Left renal cortex interstitium (tissue), 4 donors: ENCODE results near the gene DNAJC30. TPM values are rescaled to one million over a fixed set of nuclear protein-coding genes. Genes with fewer than 3 reads are reported as not detected.
"Not testable (repeated sequence)": the region's sequence is repeated elsewhere in the genome, so short reads cannot be mapped to it uniquely, and the experiment has no call there.

Source experiments
- DNase-seq, 4 donors: peaks; one replicate each; pipeline ENCODE4 v3.0.0-alpha.2; 2013; ENCODE audit warnings: low read depth in 4 of 4, low spot score in 2 of 4, missing footprints in 1 of 4
- polyA plus RNA-seq, 4 donors: library from polyadenylated mRNA; unstranded; fragments of 120-200 nt; gene quantifications; one replicate each; pipeline ENCODE4 v1.2.1, GENCODE V29; 2013; ENCODE audit not compliant: insufficient read length in 4 of 4

Gene DNAJC30
- polyA plus RNA-seq, 4 donors = 9.9 to 13.9 (median 12.2) TPM

GRCh38 chr7:73683788-73684693 lies 788 bp upstream of the DNAJC30 start:
- no peak for DNase-seq

- no peak for DNase-seq
Measured at GRCh38 chr7:73682745-73683055, 553 bp downstream of the DNAJC30 start.

DNA sequence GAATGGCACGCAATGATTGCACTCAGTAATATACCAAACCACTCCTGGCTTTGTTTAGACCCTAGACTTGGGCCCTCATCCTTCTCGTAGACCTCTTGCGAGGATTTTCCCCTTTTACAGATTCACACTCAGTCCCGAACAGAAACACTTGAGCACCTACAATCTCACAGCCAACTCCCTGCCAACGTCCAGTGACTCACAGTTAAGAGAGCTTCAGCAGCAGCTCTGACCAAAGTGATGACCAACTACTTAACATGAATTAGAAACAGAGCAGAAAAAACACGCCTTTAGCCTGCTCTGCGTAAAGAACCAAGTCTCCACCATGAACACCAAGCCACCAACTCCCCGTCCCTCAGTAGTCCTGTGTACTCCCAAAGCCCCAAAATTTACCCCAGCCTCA lies 2.2 kb downstream of the DNAJC30 start:
- no peak for DNase-seq

DNA sequence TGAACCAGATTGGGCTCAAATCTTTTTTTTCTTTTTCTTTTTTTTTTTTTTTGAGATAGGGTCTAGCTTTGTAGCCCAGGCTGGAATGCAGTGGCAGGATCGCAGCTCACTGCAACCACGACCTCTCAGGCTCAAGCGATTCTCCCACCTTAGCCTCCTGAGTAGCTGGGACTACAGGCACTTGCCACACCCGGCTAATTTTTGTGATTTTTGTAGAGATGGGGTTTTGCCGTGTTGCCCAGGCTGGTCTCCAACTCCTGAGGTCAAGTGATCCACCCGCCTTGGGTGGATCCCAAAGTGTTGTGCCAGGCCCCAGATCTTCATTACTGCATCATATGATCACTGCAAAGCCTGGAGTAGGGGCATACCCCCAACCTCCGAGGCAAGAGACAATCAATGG lies 2.8 kb downstream of the DNAJC30 start:
- no peak for DNase-seq

- DNase-seq = no peak
Measured at GRCh38 chr7:73679709-73680108, 3.5 kb downstream of the DNAJC30 start.

DNA sequence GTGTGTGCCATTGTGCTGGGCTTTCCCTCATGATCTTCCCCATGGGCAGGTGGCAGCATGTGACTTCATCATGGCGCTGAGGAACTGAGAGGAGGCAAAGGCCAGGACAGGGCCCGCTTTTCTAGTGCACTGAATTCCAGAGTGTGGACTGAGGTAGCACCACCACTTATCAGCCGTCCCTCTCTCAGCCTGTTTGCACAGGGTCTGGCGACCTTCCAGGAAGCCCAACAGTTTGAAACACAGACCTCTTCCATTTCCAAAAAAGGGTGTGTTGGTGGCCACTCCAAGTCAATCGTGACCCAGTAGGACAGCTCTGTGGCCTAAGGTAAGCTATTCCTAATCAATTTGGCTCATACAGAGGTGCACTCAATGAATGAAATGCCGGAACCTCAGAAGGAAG lies 4.4 kb downstream of the DNAJC30 start:
- no peak for DNase-seq

DNA sequence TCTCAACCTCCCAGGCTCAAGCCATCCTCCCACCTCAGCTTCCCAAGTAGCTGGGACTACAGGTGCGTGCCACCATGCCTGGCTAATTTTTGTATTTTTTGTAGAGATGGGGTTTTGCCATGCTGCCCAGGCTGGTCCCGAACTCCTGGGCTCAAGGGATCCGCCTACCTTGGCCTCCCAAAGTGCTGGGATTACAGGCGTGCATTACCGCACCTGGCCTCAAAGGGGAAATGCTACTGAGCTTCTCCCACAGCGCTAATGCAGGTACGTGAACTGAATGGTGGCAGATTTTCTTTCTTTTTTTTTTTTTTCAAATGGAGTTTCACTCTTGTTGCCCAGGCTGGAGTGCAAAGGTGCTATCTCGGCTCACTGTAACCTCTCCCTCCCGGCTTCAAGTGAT lies 7.2 kb downstream of the DNAJC30 start:
- DNase-seq = not testable (repeated sequence)

GRCh38 chr7:73674468-73675124 lies 8.7 kb downstream of the DNAJC30 start:
- DNase-seq = no peak

DNA sequence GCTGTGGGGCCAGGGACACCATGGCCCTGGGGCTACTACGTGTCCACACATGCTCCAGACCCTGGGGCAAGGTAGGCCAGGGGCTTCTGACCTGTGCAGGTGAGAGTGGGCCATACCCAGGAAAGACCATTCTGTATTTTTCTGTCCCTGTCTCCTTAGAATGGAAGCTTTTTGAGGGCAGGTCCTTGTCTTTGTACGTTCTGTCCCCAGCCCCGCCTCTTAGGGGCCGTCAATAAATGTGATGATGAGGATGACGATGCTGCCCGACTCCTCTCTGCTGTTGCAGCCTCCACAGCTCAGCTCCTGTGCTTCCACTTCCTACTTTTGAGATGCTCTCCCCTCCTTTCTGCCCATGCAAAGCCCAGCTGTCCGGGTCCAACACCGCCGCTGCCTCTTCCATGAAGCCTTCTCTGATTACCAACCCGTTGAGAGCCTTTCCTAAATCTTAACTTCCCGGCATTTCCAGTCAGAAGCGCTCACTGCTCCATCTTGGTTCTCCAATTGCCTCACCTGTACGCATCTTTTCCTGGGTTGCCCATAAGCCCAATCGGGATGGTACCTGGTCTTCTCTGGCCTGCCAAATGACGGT lies 11.3 kb downstream of the DNAJC30 start:
- no peak for DNase-seq

DNA sequence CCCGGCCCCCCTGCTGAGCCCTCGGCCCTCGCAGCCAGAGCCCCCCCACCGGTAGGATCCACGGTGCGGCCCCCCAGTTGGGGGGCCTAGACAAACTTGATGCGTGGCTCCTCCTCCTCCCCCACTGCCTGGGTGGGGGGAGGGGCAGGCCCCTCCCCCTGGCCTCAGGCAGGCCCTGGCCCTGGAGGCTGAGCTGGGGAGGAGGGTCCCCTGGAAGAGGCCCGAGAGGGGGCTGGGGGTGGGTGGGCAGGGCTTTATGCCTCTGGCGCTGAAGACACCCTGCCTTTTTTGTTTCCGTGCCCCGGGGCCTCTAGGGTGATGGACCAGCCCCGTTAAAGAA lies 12.0 kb downstream of the DNAJC30 start:
- no peak for DNase-seq

GRCh38 chr7:73669858-73670385 lies 13.3 kb downstream of the DNAJC30 start:
- no peak for DNase-seq

DNA sequence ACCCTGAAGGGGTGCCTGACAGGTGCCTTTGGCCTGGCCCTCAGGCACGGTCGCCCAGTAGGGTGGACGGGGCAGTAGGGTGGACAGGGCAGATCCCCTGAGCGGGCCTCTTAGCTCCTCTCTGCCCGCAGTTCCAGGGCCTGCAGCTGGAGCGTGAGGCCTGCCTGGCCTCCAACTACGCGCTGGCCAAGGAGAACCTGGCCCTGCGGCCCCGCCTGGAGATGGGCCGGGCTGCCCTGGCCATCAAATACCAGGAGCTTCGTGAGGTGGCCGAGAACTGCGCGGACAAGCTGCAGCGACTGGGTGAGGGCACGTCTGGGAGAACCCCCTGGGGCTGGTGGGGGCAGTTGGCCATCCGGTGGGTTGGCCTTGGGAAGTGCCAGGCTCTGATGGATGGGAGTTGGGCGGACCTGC lies 14.0 kb downstream of the DNAJC30 start:
- DNase-seq = no peak

DNA sequence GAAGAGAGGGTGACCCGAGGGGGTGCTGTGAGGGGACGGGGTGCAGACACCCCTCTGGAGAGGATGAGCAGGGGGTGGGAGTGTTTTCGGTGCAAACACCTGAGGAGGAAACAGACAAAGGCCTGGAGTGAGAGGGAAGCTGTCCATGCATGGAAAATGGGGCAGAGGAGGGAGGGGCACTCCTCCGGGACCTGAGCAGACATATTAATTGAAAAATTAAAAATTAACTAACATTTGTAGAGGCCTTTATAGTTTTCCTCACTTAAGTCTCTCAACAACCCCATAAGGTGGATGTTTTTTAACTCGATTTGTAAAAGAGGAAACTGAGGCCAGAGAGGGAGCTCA lies 14.4 kb downstream of the DNAJC30 start:
- DNase-seq = no peak

DNA sequence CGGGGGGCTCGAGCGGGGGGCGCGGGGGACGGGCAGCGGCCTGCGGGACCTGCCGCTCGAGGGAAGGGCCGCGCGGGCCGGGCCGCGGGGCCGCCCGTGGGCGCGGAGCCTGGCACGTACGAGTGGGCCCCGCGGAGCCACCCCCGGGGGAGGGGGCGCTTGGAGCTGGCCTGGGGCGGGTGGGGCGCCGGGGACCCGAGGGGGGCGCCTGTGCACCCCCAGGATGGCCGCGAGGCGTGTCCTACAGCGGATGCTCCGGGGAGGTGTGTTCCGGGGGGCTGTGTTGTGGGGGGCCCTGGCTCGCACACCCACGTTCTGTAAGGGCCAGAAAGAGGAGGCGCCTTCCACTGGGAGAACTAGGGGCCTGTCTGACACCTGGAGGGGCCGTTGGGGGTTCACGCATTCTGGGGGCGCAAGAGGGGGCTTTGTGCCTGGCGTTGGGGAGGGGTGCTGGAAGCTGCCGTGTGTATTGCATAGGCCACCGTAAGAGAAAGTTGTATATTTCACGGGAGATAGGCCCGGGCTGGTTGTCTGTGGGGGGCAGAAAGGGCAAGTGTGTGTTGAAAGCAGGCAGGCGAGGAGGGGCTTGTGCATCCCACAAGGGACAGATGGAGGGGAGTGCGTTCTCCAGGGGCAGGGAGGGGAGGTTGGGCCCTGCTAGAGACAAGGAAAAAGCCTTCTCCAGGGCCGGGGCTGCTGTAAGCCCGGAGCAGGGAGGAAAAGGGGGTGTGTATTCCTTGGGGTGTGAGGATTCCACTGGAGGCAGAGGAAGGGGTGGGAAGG lies 15.0 kb downstream of the DNAJC30 start:
- no peak for DNase-seq

DNA sequence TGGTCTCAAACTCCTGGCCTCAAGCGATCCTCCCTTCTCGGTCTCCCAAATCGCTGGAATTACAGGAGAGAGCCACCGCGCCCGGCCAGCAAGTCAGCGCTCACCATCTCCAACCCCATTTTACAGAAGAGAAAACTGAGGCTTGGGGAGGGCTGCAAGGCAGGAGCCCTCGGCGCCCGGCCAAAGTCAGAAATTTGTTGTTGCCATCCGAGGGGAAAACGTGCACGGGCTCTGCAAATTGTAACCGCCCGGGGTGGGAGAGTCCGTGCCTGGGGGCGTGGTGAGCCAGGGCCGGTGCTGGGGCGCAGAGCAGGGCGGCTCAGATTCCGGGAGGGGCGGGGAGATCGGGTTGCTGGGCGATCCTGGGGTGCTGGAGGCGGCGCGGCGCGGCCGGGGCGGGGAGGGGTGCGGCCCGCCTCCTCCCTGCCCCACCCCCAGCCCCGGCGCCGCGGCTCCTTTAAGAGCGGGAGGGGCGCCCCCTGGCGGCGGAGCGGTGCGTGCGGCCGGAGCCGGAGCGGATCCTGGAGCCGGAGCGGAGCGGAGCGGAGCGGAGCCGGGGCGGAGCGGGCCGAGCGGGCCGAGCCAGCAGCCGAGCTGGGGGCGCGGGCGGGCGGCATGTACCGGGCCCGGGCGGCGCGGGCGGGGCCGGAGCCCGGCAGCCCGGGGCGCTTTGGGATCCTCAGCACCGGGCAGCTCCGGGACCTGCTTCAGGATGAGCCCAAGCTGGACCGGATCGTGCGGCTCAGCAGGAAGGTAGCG lies 15.7 kb downstream of the DNAJC30 start, which contains the start of gene VPS37D:
VPS37D (plus strand) TSS at position 488 of the 759 bp plus-strand sequence; CDS start at position 616, 128 bp downstream.
- DNase-seq = peak in 3 of 4 donors; percentile 81 to 86 (median 82)

- no peak for DNase-seq
Measured at GRCh38 chr7:73663033-73663432, 20.2 kb downstream of the DNAJC30 start.

- not testable (repeated sequence) for DNase-seq
Measured at GRCh38 chr7:73660594-73660993, 22.7 kb downstream of the DNAJC30 start.

GRCh38 chr7:73659983-73660382 lies 23.3 kb downstream of the DNAJC30 start:
- no peak for DNase-seq

GRCh38 chr7:73655309-73655708 lies 27.9 kb downstream of the DNAJC30 start:
- not testable (repeated sequence) for DNase-seq

- DNase-seq = no peak
Measured at GRCh38 chr7:73652541-73652949, 30.7 kb downstream of the DNAJC30 start.
